Measurements from ENCODE around the gene CD72.
"Not testable (repeated sequence)": the region's sequence is repeated elsewhere in the genome, so short reads cannot be mapped to it uniquely, and the experiment has no call there.

Gene CD72

DNA sequence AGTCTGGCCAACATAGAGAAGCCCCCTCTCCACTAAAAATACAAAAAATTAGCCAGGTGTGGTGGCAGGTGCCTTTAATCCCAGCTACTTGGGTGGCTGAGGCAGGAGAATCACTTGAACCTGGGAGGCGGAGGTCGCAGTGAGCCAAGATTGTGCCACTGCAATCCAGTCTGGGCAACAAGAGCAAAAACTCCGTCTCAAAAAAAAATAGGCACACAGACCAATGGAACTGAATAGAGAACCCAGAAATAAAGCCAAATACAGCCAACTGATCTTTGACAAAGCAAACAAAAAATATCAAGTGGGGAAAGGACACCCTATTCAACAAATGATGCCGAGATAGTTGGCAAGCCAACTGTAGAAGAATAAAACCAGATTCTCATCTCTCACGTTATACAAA, 29.7 kb downstream of the CD72 start:
- not testable (repeated sequence) for DNase-seq (ENCODE audit: low read depth in 2 of 2)

DNA sequence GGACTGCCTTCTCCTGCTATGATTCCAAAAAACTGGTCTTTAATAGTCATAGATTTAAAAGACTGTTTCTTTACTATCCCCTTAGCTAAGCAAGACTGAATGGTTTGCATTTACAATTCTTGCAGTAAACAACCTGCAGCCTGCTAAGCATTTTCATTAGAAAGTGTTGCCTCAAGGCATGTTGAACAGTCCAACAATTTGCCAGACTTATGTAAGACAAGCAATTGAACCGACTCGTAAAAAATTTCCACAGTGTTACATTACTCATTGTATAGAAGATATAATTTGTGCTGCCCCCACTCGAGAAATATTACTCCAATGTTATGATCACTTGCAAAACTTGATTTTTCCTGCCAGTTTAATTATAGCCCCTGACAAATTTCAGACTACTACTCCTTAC, 33.5 kb downstream of the CD72 start:
- not testable (repeated sequence) for DNase-seq (ENCODE audit: low read depth in 2 of 2)

DNA sequence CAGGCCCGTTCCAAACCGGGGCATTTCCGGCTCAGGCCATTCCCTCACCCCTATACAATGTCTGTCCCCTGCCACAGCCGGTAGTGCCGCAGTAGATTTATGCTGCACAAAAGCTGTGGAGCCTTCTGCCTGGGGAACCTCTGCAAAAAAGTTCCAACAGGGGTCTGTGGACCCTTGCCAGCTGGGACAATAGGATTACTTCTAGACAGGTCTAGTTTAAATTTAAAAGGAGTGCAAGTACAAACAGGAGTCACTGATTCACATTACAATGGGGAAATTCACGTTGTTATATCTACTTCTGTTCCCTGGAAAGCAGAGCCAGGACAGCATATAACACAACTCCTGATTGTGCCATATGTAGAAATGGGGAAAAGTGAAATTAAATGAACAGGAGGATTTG, 34.7 kb downstream of the CD72 start:
- not testable (repeated sequence) for DNase-seq (ENCODE audit: low read depth in 2 of 2)

DNA sequence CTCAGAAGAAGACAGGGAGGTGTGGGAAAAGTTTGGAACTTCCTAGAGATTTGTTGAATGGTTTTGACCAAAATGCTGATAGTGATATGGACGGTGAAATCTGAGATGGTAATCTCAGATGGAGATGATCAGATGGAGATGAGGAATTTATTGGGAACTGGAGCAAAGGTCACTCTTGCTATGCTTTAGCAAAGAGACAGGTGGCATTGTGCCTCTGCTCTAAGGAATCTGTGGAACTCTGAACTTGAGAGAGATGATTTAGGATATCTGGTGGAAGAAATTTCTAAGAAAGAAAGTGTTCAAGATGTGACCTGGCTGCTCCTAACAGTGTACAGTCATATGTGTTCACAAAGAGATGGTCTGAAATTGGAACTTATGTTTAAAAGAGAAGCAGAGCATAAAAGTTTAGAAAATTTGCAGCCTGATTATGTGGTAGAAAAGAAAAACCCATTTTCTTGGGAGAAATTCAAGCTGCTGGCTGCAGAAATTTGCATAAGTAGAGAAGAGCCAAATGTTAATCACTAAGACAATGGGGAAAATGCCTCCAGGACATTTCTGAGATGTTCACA, 38.5 kb downstream of the CD72 start:
- not testable (repeated sequence) for DNase-seq (ENCODE audit: low read depth in 2 of 2)

DNA sequence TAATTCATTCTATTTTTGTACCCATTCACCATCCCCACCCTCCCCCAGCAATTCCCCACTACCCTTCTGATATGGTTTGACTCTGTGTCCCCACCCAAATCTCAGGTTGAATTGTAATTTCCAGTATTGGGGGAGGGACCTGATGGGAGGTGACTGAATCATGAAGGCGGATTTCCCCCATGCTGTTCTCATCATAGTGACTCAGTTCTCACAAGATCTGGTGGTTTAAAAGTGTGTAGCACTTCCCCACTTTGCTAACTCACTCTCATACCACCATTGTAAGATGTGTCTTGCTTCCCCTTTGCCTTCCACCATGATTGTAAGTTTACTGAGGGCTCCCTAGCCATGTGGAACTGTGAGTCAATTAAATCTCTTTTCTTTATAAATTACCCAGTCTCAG, 39.1 kb downstream of the CD72 start:
- DNase-seq (ENCODE audit: low read depth in 2 of 2) = no peak

DNA sequence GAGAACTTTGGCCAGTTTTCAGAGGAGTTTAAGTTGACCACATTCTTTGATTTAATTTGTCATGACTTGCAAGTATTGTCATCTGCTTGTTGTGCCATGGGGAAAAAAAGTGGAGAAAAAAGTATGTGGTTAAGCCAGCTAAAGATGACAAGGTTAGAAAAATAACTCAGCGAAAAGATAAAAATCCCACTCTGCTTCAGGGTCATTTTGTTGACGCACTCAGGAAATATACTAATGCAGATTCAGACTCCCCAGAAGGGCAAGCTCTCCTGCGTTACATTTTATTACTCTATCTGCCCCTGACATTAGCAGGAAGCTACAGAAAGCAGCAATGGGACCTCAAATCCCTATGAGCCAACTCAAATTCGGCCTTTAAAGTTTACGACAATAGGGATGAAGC, 40.7 kb downstream of the CD72 start:
- no peak for DNase-seq (ENCODE audit: low read depth in 2 of 2)

DNA sequence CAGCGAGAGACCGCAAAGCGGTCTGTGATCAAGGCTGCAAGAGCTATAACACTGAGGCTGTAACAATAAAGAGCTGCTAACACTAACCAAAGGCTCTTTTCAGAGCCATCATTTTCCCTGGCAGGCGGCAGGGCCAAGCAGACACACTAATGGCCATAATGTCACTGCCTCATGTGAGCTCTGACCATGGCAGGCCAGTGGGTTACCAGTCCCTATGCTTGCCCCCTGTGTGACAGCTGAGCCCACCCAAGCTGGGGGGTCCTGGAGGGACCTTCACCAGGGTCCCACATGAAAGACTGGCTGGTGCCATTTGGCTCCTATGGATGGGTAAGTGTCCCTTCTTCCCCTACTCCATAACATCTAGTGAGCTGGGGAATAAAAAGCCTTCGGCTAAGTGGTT, 42.7 kb downstream of the CD72 start:
- DNase-seq (ENCODE audit: low read depth in 2 of 2) = no peak

DNA sequence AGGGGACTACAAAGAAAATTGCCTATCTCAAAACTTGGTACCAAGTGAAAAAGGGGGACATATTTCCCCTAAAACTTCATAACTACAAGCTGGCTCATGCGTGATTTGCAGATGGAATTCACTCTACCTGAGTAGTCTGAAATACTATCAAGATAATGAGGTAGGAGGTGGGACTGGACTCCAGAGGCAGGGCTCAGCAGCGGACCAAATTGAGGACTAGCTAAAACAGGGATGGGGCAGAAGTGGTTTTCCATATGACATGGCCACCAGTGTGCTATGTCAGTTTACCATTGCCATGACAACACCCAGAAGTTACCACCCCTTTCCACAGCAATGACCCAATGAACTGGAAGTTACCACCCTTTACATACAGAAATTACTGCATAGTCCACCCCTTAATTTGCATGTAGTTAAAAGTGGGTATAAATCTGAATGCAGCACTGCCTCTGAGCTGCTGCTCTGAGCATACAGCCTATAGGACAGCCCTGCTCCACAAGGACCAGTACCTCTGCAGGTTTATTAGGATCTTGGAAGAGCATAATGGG, 43.6 kb downstream of the CD72 start:
- DNase-seq (ENCODE audit: low read depth in 2 of 2) = no peak

DNA sequence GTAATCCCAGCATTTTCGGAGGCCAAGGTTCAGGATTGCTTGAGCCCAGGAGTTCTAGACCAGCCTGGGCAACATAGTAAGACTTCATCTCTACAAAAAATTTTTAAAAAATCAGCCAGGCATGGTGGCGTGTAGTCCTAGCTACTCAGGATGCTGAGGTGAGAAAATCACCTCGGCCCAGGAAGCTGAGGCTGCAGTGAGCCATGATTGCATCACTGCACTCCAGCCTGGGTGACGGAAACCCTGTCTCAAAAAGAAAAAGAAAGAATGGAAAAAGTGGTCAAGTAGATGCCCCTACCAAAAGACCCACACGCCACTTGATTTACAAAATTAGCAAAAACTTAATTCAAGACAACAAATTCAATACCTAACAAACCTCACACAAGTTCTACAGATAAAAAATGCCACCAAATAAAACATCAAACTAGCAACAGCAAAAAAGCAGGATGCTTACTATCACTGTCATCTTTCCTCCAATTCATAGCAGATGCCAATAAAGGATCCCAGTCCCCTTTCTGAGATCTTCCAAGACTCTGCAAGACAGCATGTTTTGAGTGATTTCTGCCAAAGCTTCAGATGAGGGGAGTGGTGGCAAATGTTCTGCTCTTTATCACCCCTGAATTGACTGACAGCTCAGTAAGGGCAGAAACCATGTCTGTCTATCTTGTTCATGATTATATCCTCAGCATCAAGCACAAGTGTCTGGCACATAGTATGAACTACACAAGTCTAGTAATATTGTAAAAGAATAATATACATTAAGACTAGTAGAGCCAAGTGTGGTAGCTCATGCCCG, 47.3 kb downstream of the CD72 start:
- DNase-seq (ENCODE audit: low read depth in 2 of 2) = no peak

DNA sequence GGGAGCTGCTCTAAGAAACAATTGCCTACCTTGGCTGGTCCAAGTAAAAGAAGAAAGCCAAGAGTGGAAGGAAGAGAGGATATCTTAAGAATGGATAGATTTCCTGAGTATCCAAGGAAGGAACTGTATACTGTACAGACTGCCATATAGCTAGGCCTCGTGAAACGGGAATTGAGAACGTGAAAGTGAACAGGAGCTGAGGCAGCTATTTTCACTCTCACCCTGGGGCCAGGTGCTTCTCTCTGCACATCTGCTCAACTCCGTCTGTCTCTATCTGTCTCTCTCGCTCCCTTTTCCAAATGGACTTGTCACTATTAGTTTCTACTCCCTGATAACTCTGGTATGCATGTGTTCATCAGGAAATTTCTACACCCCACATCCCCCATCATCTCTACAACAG, 49.0 kb downstream of the CD72 start:
- no peak for DNase-seq (ENCODE audit: low read depth in 2 of 2)

DNA sequence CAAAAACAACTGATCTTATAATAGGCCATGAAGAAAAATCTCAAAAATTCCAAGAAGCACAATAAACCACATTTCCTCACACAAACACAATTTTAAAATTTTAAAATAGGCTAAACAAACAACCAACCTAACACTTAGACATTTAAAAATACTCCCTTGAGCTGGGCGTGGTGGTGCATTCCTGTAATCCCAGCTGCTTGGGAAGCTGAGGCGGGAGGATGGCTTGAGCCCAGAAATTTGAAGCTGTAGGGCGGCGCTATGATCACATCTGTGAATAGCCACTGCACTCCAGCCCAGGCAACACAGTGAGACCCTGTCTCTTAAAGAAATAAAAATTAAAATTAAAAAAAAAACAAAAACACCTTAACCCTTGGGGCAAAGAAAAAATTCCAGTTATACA, 50.0 kb downstream of the CD72 start:
- no peak for DNase-seq (ENCODE audit: low read depth in 2 of 2)

DNA sequence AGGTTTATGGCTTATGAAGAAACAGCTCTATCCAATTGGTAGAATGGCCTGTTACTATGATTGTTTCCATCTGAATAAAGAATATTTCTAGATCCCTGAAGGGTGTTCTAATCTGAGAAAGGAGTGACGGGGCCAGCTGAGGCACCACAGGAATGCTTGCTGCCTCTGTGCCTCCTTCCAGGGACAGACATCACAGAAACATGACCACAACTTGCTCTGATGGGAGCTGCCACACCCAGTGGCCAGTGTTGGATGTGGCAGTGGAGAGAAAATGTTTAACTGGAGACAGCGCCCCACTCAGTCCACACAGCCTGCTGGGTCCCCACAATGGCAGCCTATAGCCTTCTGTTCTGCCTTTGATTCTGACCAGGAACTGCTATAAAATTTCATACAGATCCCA, 51.8 kb downstream of the CD72 start:
- no peak for DNase-seq (ENCODE audit: low read depth in 2 of 2)

DNA sequence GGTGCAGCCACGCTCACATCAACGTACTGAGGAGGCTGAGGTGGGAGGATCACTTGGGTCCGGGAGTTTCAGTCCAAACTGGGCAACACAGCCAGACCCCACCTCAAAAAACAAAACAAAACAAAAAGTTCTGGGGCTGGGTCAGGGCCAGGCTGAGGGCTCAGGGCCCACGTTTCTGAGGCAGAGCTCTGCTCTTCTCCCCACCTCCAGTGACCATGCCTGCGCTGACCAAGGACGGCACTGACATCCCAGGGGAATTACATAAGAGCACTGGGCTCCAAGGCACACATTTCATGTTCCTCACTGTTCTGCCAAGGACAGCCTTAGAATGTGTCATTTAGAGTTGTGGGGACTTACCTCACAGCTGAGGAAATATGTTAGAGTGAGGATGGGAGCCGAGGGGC, 53.6 kb downstream of the CD72 start:
- no peak for DNase-seq (ENCODE audit: low read depth in 2 of 2)

DNA sequence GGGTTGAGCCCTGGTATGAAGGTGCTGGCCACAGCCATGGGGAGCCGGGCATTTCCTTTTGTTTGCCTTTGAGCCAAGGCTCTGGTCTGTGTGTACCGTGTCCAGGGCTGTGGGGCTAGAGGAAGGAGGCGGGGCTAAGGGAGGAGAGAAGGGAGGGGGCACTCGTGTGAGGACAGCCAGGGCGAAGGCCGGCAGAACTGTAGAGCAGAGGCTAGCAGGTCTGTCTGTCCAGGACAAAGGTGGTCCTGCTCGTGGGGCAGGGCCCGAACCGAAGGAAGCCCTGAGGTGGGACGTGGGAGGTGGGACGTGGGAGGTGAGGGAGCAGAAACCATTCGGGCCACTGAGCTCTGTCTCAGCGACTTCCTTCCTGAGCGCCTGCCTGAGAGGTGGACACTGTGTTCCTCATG, 54.4 kb downstream of the CD72 start:
- DNase-seq (ENCODE audit: low read depth in 2 of 2) = no peak

DNA sequence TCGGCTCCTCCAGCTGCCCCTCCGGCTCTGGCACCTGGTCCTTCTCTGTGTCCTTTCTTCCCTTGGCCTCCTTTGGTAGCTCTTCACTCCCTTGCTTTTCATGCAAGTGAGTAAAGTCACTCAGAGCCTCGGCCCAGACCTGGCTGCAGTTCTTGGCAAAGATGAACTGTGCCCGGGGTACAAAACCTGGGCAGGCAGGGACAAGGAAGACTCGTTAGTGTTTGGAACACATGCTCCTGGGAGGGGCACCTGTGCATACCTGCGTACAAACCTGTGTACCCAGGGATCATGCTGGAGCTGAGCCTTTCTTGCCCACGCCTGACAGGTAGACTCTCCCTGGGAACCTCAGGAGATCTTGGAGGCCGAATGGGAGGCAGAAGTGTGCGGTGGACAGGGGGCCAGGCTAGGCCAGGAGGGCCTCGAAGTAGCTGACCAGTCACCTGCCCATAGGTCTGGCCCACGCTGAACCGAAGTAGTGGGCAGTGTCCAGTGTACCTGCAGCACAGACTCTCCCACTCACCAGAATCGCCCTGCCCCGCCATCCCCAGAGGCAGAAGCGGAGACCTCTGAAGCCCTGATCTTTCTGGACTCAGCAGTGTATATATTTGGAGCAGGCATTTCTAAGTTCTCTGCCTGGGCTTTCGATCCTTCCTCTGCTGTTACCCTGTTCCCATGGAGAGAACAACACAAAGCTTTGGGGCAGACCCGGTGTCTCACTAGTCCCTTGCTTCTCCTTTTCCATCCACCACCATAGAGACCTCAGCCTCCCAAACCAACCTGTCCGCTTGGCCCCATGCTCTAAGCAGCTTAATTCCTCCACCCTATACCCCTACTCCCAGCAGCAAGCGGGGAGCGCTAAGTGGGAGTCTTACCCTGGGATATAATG, 55.1 kb downstream of the CD72 start:
- DNase-seq (ENCODE audit: low read depth in 2 of 2) = no peak

DNA sequence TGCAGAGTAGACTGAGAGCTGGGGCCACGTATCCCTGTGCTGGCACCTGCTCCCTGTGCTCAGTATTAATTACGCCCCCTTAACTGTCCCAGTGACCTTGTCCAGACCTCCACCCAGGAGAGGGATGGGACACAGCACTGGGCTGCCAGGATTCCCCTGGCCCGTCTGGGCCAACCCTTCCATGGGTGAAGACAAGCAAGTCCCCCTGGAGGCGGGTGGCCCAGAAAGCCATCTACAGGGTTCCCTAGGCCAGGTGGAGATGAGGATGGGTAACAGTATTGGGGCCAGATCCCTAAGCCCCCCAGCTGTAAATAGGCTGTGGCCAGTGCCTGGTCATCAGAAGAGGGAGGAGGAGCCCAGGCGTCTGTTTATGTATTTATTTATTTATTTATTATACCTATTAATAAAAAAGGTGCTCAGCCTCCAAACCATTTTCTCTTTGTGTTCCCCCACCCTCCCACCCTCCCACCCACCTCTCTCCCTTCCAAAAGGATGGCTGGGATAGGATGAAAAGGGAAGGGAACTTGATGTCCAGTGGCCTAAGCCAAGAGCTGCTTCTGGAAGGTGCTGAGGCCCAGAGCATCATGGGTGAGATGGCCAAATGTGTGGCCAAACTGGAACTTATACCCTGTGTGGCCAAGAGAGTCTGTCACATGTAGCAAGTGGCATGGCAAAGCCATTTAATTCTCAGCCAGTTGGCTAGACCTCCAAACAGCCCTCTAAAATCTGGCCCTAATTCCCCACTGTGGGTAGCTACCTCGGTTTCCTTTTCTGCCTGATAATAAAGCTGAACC, 56.5 kb downstream of the CD72 start:
- DNase-seq (ENCODE audit: low read depth in 2 of 2) = no peak

DNA sequence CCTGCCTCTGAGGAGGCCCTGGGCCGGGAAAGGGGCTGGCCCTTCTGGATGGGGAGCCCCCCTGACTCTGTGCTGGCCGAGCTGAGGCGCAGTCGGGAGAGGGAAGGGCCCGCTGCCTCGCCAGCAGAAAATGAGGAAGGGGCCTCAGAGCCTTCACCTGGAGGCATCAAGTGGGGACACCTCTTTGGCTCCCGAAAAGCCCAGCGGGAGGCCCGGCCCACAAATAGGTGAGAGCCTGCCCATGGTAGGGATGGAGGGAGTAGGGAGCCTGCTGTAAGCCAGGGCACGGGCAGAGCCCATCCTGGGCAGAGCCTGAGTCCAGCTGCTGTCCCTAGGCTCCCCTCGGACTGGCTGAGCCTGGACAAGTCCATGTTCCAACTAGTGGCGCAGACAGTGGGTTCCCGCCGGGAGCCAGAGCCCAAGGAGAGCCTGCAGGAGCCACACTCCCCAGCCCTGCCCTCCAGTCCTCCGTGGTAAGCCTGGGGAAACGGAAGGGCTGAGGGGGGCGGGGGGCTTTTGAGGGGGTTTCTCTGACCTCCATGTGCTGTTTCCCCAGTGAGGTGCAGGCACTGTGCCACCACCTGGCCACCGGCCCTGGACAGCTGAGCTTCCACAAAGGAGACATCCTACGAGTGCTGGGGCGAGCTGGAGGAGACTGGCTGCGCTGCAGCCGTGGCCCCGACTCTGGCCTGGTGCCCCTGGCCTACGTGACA, 57.4 kb downstream of the CD72 start:
- no peak for DNase-seq (ENCODE audit: low read depth in 2 of 2)
